ENCODE data around the gene HSPB3. TPM values are rescaled to one million over a fixed set of nuclear protein-coding genes. Genes with fewer than 3 reads are reported as not detected.

Gene HSPB3
- total RNA-seq (ENCODE audit: unreplicated experiment): not detected
- long read RNA-seq: 0 reads

- Mint-ChIP-seq H3K36me3 (ENCODE audit: unreplicated experiment) (no peaks in the 10 kb centered on the region), H3K4me3 (ENCODE audit: unreplicated experiment) (no peak within 1 kb of the TSS), H3K27ac (ENCODE audit: unreplicated experiment) (no peak within 1 kb of the TSS), H3K27me3 (ENCODE audit: unreplicated experiment) (no peaks in the 10 kb centered on the region), H3K4me1 (ENCODE audit: low read depth, unreplicated experiment) (peaks cover 6% of the 10 kb centered on the region), H3K9me3 (ENCODE audit: unreplicated experiment) (peaks cover 1% of the 10 kb centered on the region)
- no peak for TF ChIP-seq CTCF (IDR thresholded peaks at IDR 0.05; ENCODE audit: partially characterized antibody, unreplicated experiment)
- DNase-seq: no peak
Observed at GRCh38 chr5:54455413-54456157, at the start of gene HSPB3. Gene HSPB3 (plus strand): TSS chr5:54455699. CDS start chr5:54455790, 91 bp downstream.

GRCh38 chr5:54411176-54411575, 44.3 kb upstream of the HSPB3 start:
- H3K27me3 Mint-ChIP-seq (ENCODE audit: unreplicated experiment): no peaks in the 10 kb centered on the region
- TF ChIP-seq CTCF (IDR thresholded peaks at IDR 0.05; ENCODE audit: partially characterized antibody, unreplicated experiment): no peak
- H3K4me1 Mint-ChIP-seq (ENCODE audit: low read depth, unreplicated experiment): peaks cover 10% of the 10 kb centered on the region
- H3K27ac Mint-ChIP-seq (ENCODE audit: unreplicated experiment): no peak overlapping the region
- peaks cover 2% of the 10 kb centered on the region for H3K9me3 Mint-ChIP-seq (ENCODE audit: unreplicated experiment)
- H3K36me3 Mint-ChIP-seq (ENCODE audit: unreplicated experiment): no peaks in the 10 kb centered on the region
- no peak overlapping the region for H3K4me3 Mint-ChIP-seq (ENCODE audit: unreplicated experiment)
- DNase-seq: no peak

GRCh38 chr5:54412913-54413312, 42.6 kb upstream of the HSPB3 start:
- H3K27ac Mint-ChIP-seq (ENCODE audit: unreplicated experiment): peak overlapping the region; percentile 29
- no peak for DNase-seq
- H3K9me3 Mint-ChIP-seq (ENCODE audit: unreplicated experiment): peaks cover 2% of the 10 kb centered on the region
- no peak for TF ChIP-seq CTCF (IDR thresholded peaks at IDR 0.05; ENCODE audit: partially characterized antibody, unreplicated experiment)
- no peaks in the 10 kb centered on the region for H3K27me3 Mint-ChIP-seq (ENCODE audit: unreplicated experiment)
- peaks cover 10% of the 10 kb centered on the region for H3K4me1 Mint-ChIP-seq (ENCODE audit: low read depth, unreplicated experiment)
- H3K4me3 Mint-ChIP-seq (ENCODE audit: unreplicated experiment): no peak overlapping the region
- no peaks in the 10 kb centered on the region for H3K36me3 Mint-ChIP-seq (ENCODE audit: unreplicated experiment)

GRCh38 chr5:54415147-54415546, 40.4 kb upstream of the HSPB3 start:
- no peak overlapping the region for H3K27ac Mint-ChIP-seq (ENCODE audit: unreplicated experiment)
- peaks cover 10% of the 10 kb centered on the region for H3K4me1 Mint-ChIP-seq (ENCODE audit: low read depth, unreplicated experiment)
- no peaks in the 10 kb centered on the region for H3K27me3 Mint-ChIP-seq (ENCODE audit: unreplicated experiment)
- H3K4me3 Mint-ChIP-seq (ENCODE audit: unreplicated experiment): no peak overlapping the region
- DNase-seq: no peak
- no peak for TF ChIP-seq CTCF (IDR thresholded peaks at IDR 0.05; ENCODE audit: partially characterized antibody, unreplicated experiment)
- H3K36me3 Mint-ChIP-seq (ENCODE audit: unreplicated experiment): no peaks in the 10 kb centered on the region
- H3K9me3 Mint-ChIP-seq (ENCODE audit: unreplicated experiment): peaks cover 2% of the 10 kb centered on the region

GRCh38 chr5:54415896-54416601, 39.5 kb upstream of the HSPB3 start:
- Mint-ChIP-seq H3K4me1 (ENCODE audit: low read depth, unreplicated experiment) (peaks cover 10% of the 10 kb centered on the region), H3K27ac (ENCODE audit: unreplicated experiment) (no peak overlapping the region), H3K4me3 (ENCODE audit: unreplicated experiment) (no peak overlapping the region), H3K27me3 (ENCODE audit: unreplicated experiment) (no peaks in the 10 kb centered on the region), H3K36me3 (ENCODE audit: unreplicated experiment) (no peaks in the 10 kb centered on the region), H3K9me3 (ENCODE audit: unreplicated experiment) (peaks cover 2% of the 10 kb centered on the region)
- DNase-seq: no peak
- no peak for TF ChIP-seq CTCF (IDR thresholded peaks at IDR 0.05; ENCODE audit: partially characterized antibody, unreplicated experiment)

Data from glutamatergic neuron (in vitro differentiated cells).